HG02588 (cell line): ENCODE results near the gene ASB2.

Source experiments
- ATAC-seq: cut with Tn5 transposase; IDR thresholded peaks from one replicate; pipeline ENCODE4 v1.9.1; 2021; ENCODE audit warnings: mild to moderate bottlenecking, moderate library complexity; ENCODE audit not compliant: unreplicated experiment

The ASB2 gene

GRCh38 chr14:93951635-93952540 is 24.5 kb downstream of the ASB2 start:
- ATAC-seq = no peak

GRCh38 chr14:93950948-93951634 is 25.3 kb downstream of the ASB2 start:
- no peak for ATAC-seq

DNA sequence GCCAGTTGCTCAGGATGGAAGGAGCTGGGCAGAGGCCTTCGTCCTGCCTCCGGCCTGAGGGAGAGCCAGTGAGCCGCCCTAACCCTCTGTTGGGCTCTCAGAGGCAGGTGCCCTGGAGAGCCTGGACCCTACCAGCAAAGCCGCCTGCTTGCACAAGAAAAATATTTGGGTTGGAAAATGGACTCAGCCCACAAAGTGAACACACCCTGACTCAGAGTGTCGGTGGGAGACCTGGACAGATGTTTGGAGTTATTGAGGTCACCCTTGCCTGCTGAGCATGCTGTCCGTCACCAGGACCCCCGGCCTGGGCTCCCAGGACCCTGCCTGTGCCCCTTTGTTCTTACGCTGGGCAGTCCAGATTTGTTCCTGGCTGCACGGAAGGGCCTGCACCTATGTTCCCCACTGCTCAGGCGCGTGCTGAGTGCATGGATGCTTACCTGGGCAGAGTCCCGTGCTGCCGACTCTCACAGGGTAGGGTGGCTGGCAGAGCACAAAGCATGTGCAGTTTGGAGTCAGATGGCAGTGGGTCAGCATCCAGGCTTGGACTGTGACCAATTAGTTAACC is 26.8 kb downstream of the ASB2 start:
- no peak for ATAC-seq

- no peak for ATAC-seq
Observed at GRCh38 chr14:93947282-93947681, 29.1 kb downstream of the ASB2 start.

- ATAC-seq = no peak
Observed at GRCh38 chr14:93946541-93947090, 29.8 kb downstream of the ASB2 start.

- no peak for ATAC-seq
Observed at GRCh38 chr14:93946104-93946503, 30.3 kb downstream of the ASB2 start.

DNA sequence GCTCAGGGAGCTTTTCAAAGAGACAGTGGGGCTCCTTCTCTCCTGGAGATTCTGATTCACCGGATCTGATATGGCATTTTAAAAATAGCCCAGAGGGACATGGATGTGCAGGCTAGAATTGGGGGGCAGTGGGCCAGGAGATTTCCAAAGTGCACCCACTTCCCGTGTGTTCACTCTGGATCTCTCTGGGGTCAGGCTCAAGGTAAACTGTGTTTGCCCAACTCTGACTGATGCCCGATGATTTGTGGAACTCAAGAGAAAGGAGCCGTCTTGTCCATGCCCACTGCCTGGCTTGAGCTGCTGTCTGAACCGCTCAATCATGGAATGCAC is 31.3 kb downstream of the ASB2 start:
- no peak for ATAC-seq

DNA sequence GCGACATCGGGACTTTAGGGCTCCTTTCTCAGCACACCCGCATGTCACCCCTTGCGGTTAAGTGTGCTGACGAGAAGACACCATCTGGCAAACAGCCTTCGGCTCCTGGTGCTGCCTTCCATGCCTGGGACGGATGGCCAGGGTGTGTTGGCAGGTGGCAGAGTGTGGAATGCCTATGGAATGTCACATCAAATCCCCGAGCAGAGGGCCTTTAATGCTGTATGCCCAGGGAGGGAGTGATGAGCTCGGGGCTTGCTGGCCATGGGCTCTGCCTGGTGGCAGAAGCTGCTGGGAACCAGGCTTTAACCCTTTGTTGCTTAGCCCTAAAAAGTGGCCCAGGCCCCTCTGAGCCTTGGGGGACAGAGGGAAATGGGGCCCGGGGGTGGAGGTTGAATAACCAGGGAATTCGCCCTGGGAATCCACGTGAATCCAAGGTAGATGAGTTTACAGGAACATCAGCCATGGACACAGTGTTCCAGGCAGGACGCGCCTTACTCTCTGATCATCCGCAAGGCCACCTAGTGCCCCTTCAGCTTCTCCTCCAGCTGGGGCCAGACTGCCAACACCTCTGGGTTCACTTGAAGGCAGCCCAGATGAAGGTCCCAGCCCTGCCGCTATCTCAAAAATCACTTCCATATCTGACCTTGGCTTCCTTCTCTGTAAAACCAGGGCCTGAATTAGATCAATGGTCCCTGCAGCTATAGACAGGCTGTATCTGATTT is 31.9 kb downstream of the ASB2 start:
- no peak for ATAC-seq

GRCh38 chr14:93943930-93944329 is 32.4 kb downstream of the ASB2 start:
- no peak for ATAC-seq

DNA sequence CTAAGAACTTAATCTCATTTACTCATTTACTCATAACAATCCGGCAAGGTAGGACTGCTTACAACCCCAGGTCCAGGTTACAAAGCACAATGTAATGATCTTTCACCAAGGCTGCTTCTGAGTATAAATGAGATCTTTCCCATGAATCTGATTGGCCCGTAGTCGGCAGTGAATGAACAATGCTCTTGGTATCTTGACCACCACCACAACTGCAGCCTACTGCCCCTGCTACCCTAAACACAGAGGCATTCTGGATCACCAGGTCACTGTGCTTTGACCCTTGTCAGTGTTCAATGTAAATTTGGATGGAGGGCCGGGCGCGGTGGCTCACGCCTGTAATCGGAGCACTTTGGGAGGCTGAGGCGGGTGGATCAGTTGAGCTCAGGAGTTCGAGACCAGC is 33.3 kb downstream of the ASB2 start:
- no peak for ATAC-seq

- no peak for ATAC-seq
Observed at GRCh38 chr14:93941293-93941910, 35.0 kb downstream of the ASB2 start.

DNA sequence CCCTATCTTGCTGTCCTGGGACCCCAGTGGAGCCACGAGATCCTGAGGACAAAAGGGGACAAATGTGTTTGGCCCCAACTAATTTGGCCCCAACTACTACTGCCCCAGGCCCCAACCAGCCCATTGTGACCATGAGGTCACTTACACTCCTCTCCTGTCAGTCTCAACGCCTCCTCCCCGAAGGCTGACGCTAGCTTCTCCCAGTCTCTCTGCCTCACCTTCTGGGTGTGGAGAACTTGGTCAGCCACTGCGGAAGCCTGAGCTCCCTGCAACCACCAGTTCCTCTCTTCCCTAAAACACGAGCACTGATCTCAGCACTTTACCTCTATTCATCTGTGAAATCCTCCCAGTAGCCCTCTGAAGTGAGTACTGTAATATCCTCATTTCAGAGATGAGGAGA is 35.9 kb downstream of the ASB2 start:
- no peak for ATAC-seq

DNA sequence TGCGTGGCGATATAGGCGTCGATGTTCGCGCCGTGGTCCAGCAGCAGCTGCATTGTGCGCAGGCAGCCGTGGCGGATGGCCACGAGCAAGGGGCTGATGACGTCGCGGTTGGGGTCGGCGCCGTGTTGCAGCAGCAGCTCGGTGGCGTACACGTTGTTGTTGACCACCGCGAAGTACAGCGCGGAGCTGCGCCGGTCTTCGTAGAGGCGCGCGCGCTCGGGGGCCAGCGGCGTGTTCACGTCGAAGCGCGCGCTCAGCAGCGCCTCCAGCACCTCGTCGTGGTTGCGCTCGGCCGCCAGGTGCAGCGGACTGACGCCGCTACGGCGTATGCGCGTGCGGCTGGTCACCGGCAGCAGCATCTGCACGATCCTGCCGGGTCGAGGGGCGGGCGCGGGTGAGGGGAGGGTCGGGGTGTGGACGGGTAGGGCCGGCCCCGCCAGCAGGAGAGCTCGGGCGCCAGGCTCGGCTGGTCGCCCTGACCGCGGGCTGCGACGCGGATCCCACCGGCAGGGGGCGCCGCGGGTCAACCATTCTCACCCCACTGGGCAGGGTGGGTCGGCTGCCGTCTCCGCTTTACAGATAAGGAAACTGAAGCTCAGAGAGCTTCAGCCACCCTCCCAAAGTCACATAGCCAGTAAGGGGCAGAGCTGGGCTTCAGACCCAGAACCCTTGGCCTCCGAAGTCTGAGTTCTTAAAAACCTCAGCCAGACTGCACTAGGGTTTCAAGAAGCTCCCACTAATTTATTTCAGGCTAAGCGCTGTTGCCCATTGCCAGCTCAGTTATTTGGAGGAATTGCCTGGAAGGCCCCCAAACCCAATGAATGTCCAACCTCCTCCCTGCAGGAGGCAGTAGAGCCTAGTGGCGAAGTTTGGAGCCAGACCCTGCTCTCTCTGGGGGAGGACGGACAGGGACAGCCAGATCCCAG is 36.8 kb downstream of the ASB2 start:
- ATAC-seq = peak; percentile 84

DNA sequence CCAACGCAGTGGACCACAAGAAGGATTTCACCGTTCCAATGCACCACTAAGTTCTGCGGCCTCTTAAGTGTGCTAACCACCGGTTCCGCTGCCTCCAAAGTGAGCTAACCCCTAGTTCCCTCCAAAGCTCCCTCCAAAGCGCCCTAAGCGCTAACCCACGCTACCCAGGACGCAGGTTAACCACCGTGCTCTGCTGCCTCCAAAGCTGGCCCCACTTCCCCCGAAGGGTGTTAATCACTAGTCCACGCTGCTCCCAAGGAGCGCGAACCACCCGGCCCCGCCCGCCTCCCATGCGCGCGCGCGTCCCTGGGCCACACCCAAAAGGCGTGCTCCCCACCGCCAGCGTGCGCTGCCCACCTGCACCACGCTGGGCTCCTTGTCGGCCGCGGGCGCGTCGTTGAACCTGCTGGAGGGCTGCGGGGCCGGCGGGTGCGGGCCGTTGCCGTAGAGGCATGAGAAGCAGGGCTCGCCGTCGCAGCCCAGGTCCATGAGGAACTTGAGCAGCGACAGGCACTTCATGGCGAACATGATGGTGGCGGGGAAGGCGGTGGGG is 37.5 kb downstream of the ASB2 start:
- no peak for ATAC-seq

GRCh38 chr14:93937519-93937918 is 38.9 kb downstream of the ASB2 start:
- no peak for ATAC-seq

GRCh38 chr14:93936926-93937325 is 39.4 kb downstream of the ASB2 start:
- ATAC-seq = no peak

- ATAC-seq = no peak
Observed at GRCh38 chr14:93936245-93936644, 40.1 kb downstream of the ASB2 start.

- ATAC-seq = no peak
Observed at GRCh38 chr14:93935213-93935612, 41.2 kb downstream of the ASB2 start.

DNA sequence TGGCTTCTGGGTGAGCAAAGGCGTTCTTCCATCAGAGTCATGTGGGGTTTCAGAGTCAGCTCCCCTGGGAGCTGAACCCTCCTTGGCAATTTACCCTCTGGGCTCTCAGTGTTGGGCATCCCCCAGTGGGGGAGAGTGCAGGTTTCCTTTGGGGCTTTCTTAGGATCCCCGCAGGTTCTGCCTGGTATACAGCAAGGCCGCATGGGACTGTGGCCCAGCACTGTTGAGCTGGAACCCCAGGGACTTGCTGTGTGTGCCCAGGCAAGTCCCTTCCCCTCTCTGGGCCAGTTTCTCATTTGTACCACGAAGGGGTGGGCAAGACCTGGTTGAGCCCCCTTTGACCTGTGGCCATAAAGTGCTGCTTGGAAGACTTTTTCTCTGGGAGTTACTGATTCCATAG is 43.7 kb downstream of the ASB2 start:
- no peak for ATAC-seq

DNA sequence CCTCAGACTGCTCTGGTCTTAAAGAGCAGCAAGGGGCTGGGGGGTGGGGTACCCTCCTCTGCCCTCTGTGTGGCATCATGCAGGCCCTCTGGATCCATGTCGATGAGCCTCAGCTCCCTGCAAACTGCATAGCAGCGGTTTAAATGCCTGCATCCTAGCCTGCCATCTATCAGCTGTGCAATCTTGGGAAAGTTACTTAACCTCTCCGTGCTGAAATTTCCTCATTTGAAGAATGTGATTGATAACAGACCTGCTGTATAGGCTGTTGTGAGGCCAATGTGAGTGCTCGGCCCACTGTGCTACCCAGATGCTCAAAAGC is 45.4 kb downstream of the ASB2 start:
- no peak for ATAC-seq
